A673 (cell line): ENCODE measurements around the gene SENP7.

ENCODE experiments used
- CTCF ChIP-seq: fragments of 300-800, 200-600 bp; sonication (generic); conservative IDR thresholded peaks from 2 replicates; pipeline ENCODE4 v1.5.1; 2017; ENCODE audit warnings: low read depth, mild to moderate bottlenecking, antibody characterized with exemption, low read length, moderate library complexity, mixed read lengths
- EZH2 ChIP-seq: fragments of 200-600 bp; sonication (generic); IDR thresholded peaks from 2 replicates; pipeline ENCODE4 v1.6.1; 2017; ENCODE audit warnings: borderline replicate concordance, low read depth, mild to moderate bottlenecking, mixed read lengths, antibody characterized with exemption, low read length; ENCODE audit not compliant: poor library complexity, severe bottlenecking

GRCh38 chr3:101519685-101520365 is 6.8 kb upstream of the SENP7 start:
- TF ChIP-seq CTCF (no peak), EZH2 (no peak)
